WTC11 (cell line): ENCODE data around the gene BCAT1. TPM values are rescaled to one million over a fixed set of nuclear protein-coding genes. Genes with fewer than 3 reads are reported as not detected.

Experiments used
- CBFB ChIP-seq: sonication (generic); formaldehyde crosslinking; IDR thresholded peaks from 2 replicates; pipeline ENCODE4 v1.8.1; 2022; ENCODE audit warnings: mild to moderate bottlenecking, low read depth, missing genetic modification reagents
- CREM ChIP-seq: sonication (generic); formaldehyde crosslinking; IDR thresholded peaks from 2 replicates; pipeline ENCODE4 v1.8.1; 2022; ENCODE audit warnings: mild to moderate bottlenecking, missing genetic modification reagents, moderate library complexity
- ELF4 ChIP-seq: sonication (generic); formaldehyde crosslinking; IDR thresholded peaks from 2 replicates; pipeline ENCODE4 v1.8.1; 2022; ENCODE audit warnings: low read depth, mild to moderate bottlenecking, moderate library complexity, missing genetic modification reagents
- ETV6 ChIP-seq: sonication (generic); formaldehyde crosslinking; IDR thresholded peaks from 2 replicates; pipeline ENCODE4 v1.8.1; 2022; ENCODE audit warnings: mild to moderate bottlenecking, missing genetic modification reagents
- FOXJ3 ChIP-seq: sonication (generic); formaldehyde crosslinking; IDR thresholded peaks from 2 replicates; pipeline ENCODE4 v1.9.0; 2021; ENCODE audit warnings: missing genetic modification reagents, mild to moderate bottlenecking, borderline replicate concordance
- FOXK1 ChIP-seq: sonication (generic); formaldehyde crosslinking; IDR thresholded peaks from 2 replicates; pipeline ENCODE4 v1.8.0; 2022; ENCODE audit warnings: mild to moderate bottlenecking, moderate library complexity, missing genetic modification reagents
- GRHL2 ChIP-seq: fragments of 250-450 bp; sonication (Bioruptor Pico); IDR thresholded peaks from 2 replicates; pipeline ENCODE4 v1.8.0; 2022; ENCODE audit warnings: mild to moderate bottlenecking, moderate library complexity; ENCODE audit not compliant: insufficient replicate concordance, severe bottlenecking
- HMGA2 ChIP-seq: fragments of 250-450 bp; sonication (Bioruptor Pico); IDR thresholded peaks from 2 replicates; pipeline ENCODE4 v1.4.0; 2021; ENCODE audit warnings: mild to moderate bottlenecking, moderate library complexity
- MXD4 ChIP-seq: fragments of 250-450 bp; sonication (Bioruptor Pico); IDR thresholded peaks from 2 replicates; pipeline ENCODE4 v1.8.0; 2021; ENCODE audit warnings: mild to moderate bottlenecking, moderate library complexity, borderline replicate concordance
- NFATC4 ChIP-seq: fragments of 250-450 bp; sonication (Bioruptor Pico); IDR thresholded peaks from 2 replicates; pipeline ENCODE4 v1.9.0; 2021; ENCODE audit warnings: mild to moderate bottlenecking
- NR1H2 ChIP-seq: sonication (generic); formaldehyde crosslinking; IDR thresholded peaks from 2 replicates; pipeline ENCODE4 v1.9.0; 2021; ENCODE audit warnings: mild to moderate bottlenecking, moderate library complexity, missing genetic modification reagents
- PRRX2 ChIP-seq: fragments of 250-450 bp; sonication (Bioruptor Pico); IDR thresholded peaks from 2 replicates; pipeline ENCODE4 v1.8.0; 2021; ENCODE audit warnings: mild to moderate bottlenecking
- RORB ChIP-seq: fragments of 250-450 bp; sonication (Bioruptor Pico); IDR thresholded peaks from 2 replicates; pipeline ENCODE4 v1.9.0; 2021; ENCODE audit warnings: mild to moderate bottlenecking
- TEAD4 ChIP-seq: sonication (generic); formaldehyde crosslinking; IDR thresholded peaks from 2 replicates; pipeline ENCODE4 v1.8.0; 2022; ENCODE audit warnings: mild to moderate bottlenecking, missing genetic modification reagents
- ZNF121 ChIP-seq: sonication (generic); formaldehyde crosslinking; IDR thresholded peaks from 2 replicates; pipeline ENCODE4 v1.8.0; 2023; ENCODE audit warnings: missing genetic modification reagents
- ZNF232 ChIP-seq: sonication (generic); formaldehyde crosslinking; IDR thresholded peaks from 2 replicates; pipeline ENCODE4 v1.8.0; 2022; ENCODE audit warnings: mild to moderate bottlenecking, missing genetic modification reagents
- ZNF317 ChIP-seq: sonication (generic); formaldehyde crosslinking; IDR thresholded peaks from 2 replicates; pipeline ENCODE4 v1.8.1; 2023; ENCODE audit warnings: low read depth, mild to moderate bottlenecking, moderate library complexity, missing genetic modification reagents, borderline replicate concordance
- ZNF423 ChIP-seq: fragments of 250-450 bp; sonication (Bioruptor Pico); IDR thresholded peaks from 2 replicates; pipeline ENCODE4 v2.1.2; 2022; ENCODE audit warnings: mild to moderate bottlenecking, moderate library complexity
- total RNA-seq: library from RNA; stranded (reverse); gene quantifications from 3 replicates; pipeline ENCODE4 v1.2.3, GENCODE V29; 2021
- TF ChIP-seq, protein P1 (sequence below): sonication (generic); formaldehyde crosslinking; IDR thresholded peaks from 2 replicates; pipeline ENCODE4 v1.8.1; 2022; ENCODE audit warnings: low read depth, mild to moderate bottlenecking, moderate library complexity, missing genetic modification reagents, borderline replicate concordance
- TF ChIP-seq, protein P2 (sequence below): sonication (generic); formaldehyde crosslinking; IDR thresholded peaks from 2 replicates; pipeline ENCODE4 v1.8.1; 2023; ENCODE audit warnings: mild to moderate bottlenecking, missing genetic modification reagents, moderate library complexity
- TF ChIP-seq, protein P3 (sequence below): fragments of 250-450 bp; sonication (Bioruptor Pico); IDR thresholded peaks from 2 replicates; pipeline ENCODE4 v1.8.0; 2021; ENCODE audit warnings: mild to moderate bottlenecking
- TF ChIP-seq, protein P4 (sequence below): fragments of 250-450 bp; sonication (Bioruptor Pico); conservative IDR thresholded peaks from 2 replicates; pipeline ENCODE4 v1.9.0; 2021; ENCODE audit warnings: mild to moderate bottlenecking
- TF ChIP-seq, protein P5 (sequence below): sonication (generic); formaldehyde crosslinking; conservative IDR thresholded peaks from 2 replicates; pipeline ENCODE4 v1.8.1; 2022; ENCODE audit warnings: mild to moderate bottlenecking, missing genetic modification reagents
- TF ChIP-seq, protein P6 (sequence below): fragments of 250-450 bp; sonication (Bioruptor Pico); IDR thresholded peaks from 2 replicates; pipeline ENCODE4 v2.1.2; 2022; ENCODE audit warnings: mild to moderate bottlenecking, moderate library complexity
- TF ChIP-seq, protein P7 (sequence below): sonication (generic); formaldehyde crosslinking; IDR thresholded peaks from 2 replicates; pipeline ENCODE4 v1.8.0; 2022; ENCODE audit warnings: mild to moderate bottlenecking, missing genetic modification reagents
- TF ChIP-seq, protein P8 (sequence below): sonication (generic); formaldehyde crosslinking; IDR thresholded peaks from 2 replicates; pipeline ENCODE4 v1.8.1; 2022; ENCODE audit warnings: low read depth, missing genetic modification reagents, borderline replicate concordance
- TF ChIP-seq, protein P9 (sequence below): sonication (generic); formaldehyde crosslinking; IDR thresholded peaks from 2 replicates; pipeline ENCODE4 v1.8.0; 2022; ENCODE audit warnings: mild to moderate bottlenecking, missing genetic modification reagents

BCAT1 gene
- total RNA-seq, 1 experiment from 2014 or later, result 267 TPM

DNA sequence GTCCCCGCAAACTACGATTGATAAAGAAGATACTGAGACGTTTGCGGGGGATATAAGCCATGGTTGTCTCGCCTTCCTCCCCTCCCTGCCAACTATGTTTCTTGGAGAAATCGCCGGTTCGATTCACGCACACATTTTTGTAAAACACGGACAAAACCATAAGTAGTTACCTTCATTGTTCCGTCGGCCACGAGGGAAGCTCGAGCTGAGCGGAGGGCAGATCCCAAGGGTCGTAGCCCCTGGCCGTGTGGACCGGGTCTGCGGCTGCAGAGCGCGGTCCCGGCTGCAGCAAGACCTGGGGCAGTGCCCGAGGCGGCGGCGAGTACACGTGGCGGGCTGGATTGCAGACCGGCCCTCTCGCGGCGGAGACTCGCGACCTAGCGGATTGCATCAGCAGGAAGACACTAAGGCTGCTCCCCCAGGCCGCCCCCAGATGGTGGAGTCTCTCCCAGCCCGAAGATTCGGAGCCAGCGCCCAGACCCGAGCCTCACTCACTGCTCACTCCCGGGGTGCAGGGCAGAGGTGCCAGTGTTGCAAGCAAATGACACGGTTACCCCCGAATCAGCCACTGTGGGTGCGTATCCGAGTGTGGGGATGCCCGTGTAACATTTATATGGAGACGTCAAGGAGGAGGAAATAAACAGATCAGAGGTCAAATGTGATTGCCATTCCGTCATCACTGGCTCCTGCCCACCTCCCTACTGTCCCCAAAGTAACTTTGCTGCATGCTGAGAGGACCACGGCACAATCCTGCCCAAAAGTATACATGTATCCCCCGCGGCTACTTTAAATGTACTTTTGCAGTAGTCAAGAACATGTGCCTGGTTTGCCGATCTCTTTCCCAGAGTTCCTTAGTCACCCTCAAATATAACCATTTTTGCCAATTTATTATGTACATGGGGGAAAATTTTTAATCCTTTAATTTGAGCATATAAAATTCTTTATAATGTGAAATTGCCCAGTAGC lies at the start of gene BCAT1 (continued):
- TF ChIP-seq, protein P1, sequence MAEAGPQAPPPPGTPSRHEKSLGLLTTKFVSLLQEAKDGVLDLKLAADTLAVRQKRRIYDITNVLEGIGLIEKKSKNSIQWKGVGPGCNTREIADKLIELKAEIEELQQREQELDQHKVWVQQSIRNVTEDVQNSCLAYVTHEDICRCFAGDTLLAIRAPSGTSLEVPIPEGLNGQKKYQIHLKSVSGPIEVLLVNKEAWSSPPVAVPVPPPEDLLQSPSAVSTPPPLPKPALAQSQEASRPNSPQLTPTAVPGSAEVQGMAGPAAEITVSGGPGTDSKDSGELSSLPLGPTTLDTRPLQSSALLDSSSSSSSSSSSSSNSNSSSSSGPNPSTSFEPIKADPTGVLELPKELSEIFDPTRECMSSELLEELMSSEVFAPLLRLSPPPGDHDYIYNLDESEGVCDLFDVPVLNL (CRISPR knock-in tag), result no peak; the same call in 1 of the 2 replicates
- TF ChIP-seq MXD4 (CRISPR knock-in tag), result no peak
- TF ChIP-seq, protein P2, sequence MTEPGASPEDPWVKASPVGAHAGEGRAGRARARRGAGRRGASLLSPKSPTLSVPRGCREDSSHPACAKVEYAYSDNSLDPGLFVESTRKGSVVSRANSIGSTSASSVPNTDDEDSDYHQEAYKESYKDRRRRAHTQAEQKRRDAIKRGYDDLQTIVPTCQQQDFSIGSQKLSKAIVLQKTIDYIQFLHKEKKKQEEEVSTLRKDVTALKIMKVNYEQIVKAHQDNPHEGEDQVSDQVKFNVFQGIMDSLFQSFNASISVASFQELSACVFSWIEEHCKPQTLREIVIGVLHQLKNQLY (CRISPR knock-in tag), result no peak
- no peak for TF ChIP-seq NR1H2
- TF ChIP-seq NFATC4 (CRISPR knock-in tag), result no peak
- TF ChIP-seq, protein P3, sequence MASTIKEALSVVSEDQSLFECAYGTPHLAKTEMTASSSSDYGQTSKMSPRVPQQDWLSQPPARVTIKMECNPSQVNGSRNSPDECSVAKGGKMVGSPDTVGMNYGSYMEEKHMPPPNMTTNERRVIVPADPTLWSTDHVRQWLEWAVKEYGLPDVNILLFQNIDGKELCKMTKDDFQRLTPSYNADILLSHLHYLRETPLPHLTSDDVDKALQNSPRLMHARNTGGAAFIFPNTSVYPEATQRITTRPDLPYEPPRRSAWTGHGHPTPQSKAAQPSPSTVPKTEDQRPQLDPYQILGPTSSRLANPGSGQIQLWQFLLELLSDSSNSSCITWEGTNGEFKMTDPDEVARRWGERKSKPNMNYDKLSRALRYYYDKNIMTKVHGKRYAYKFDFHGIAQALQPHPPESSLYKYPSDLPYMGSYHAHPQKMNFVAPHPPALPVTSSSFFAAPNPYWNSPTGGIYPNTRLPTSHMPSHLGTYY, result no peak
- TF ChIP-seq, protein P4, sequence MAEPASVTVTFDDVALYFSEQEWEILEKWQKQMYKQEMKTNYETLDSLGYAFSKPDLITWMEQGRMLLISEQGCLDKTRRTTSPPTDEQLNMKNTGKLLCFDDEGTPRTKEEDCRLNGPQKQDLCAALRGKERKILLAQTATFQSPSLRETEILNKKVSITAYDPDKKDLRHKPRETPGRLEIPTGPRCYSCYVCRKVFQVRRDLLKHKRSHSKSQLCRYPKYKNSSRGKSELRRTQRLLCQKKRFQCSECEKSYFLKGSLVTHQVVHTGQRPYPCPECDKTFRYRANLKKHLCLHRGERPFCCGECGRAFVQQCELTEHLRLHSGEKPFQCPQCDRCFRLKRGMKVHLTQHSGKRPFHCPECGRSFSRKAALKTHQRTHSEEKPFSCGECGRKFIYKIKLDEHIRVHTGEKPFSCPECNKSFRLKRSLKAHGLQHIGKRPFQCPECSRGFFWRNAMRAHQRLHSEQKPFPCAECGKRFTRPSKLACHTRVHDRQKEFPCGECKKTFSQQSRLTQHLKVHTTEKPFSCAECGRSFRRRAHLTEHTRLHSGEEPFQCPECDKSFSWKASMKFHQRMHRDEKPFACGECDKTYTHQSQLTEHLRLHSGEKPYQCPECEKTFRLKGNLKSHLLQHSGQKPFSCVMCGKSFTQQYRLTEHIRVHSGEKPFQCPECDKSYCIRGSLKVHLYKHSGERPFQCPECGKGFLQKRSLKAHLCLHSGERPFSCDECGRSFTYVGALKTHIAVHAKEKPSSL (CRISPR knock-in tag), result no peak
- no peak for TF ChIP-seq HMGA2 (CRISPR knock-in tag)
- TF ChIP-seq, protein P5, sequence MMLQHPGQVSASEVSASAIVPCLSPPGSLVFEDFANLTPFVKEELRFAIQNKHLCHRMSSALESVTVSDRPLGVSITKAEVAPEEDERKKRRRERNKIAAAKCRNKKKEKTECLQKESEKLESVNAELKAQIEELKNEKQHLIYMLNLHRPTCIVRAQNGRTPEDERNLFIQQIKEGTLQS, result peak; percentile 91
- TF ChIP-seq FOXJ3 (CRISPR knock-in tag), result no peak
- TF ChIP-seq ZNF232 (CRISPR knock-in tag), result no peak
- TF ChIP-seq, protein P6, sequence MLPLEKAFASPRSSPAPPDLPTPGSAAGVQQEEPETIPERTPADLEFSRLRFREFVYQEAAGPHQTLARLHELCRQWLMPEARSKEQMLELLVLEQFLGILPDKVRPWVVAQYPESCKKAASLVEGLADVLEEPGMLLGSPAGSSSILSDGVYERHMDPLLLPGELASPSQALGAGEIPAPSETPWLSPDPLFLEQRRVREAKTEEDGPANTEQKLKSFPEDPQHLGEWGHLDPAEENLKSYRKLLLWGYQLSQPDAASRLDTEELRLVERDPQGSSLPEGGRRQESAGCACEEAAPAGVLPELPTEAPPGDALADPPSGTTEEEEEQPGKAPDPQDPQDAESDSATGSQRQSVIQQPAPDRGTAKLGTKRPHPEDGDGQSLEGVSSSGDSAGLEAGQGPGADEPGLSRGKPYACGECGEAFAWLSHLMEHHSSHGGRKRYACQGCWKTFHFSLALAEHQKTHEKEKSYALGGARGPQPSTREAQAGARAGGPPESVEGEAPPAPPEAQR (CRISPR knock-in tag), result no peak
- 0 out of 2 replicates have a peak, but pooled peaks have one; percentile 4 for TF ChIP-seq CREM (CRISPR knock-in tag)
- TF ChIP-seq ETV6, result peak; percentile 65
- no peak for TF ChIP-seq ZNF317 (CRISPR knock-in tag)
- no peak for TF ChIP-seq PRRX2 (CRISPR knock-in tag)
- TF ChIP-seq CBFB (CRISPR knock-in tag), result no peak
- TF ChIP-seq, protein P7, sequence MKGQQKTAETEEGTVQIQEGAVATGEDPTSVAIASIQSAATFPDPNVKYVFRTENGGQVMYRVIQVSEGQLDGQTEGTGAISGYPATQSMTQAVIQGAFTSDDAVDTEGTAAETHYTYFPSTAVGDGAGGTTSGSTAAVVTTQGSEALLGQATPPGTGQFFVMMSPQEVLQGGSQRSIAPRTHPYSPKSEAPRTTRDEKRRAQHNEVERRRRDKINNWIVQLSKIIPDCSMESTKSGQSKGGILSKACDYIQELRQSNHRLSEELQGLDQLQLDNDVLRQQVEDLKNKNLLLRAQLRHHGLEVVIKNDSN (CRISPR knock-in tag), result 0 out of 2 replicates have a peak, but pooled peaks have one; percentile 44
- TF ChIP-seq ZNF121 (CRISPR knock-in tag), result no peak
- TF ChIP-seq, protein P8, sequence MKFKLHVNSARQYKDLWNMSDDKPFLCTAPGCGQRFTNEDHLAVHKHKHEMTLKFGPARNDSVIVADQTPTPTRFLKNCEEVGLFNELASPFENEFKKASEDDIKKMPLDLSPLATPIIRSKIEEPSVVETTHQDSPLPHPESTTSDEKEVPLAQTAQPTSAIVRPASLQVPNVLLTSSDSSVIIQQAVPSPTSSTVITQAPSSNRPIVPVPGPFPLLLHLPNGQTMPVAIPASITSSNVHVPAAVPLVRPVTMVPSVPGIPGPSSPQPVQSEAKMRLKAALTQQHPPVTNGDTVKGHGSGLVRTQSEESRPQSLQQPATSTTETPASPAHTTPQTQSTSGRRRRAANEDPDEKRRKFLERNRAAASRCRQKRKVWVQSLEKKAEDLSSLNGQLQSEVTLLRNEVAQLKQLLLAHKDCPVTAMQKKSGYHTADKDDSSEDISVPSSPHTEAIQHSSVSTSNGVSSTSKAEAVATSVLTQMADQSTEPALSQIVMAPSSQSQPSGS (CRISPR knock-in tag), result no peak
- no peak for TF ChIP-seq GRHL2 (CRISPR knock-in tag)
- TF ChIP-seq, protein P9, sequence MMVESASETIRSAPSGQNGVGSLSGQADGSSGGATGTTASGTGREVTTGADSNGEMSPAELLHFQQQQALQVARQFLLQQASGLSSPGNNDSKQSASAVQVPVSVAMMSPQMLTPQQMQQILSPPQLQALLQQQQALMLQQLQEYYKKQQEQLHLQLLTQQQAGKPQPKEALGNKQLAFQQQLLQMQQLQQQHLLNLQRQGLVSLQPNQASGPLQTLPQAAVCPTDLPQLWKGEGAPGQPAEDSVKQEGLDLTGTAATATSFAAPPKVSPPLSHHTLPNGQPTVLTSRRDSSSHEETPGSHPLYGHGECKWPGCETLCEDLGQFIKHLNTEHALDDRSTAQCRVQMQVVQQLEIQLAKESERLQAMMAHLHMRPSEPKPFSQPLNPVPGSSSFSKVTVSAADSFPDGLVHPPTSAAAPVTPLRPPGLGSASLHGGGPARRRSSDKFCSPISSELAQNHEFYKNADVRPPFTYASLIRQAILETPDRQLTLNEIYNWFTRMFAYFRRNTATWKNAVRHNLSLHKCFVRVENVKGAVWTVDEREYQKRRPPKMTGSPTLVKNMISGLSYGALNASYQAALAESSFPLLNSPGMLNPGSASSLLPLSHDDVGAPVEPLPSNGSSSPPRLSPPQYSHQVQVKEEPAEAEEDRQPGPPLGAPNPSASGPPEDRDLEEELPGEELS, result peak; percentile 47; the same call in 1 of the 2 replicates
- no peak for TF ChIP-seq ELF4 (CRISPR knock-in tag)
- TF ChIP-seq TEAD4 (CRISPR knock-in tag), result no peak
- peak; percentile 67; the same call in 1 of the 2 replicates for TF ChIP-seq FOXK1
- TF ChIP-seq RORB, result no peak
- no peak for TF ChIP-seq ZNF423
